Measurements from ENCODE around the gene GFI1B. TPM values are rescaled to one million over a fixed set of nuclear protein-coding genes. Genes with fewer than 3 reads are reported as not detected.

GFI1B gene
- total RNA-seq, 1 donor from 2014 or later = not detected

- DNase-seq (ENCODE audit: low read depth in 2 of 2) = no peak
Measured at GRCh38 chr9:133009906-133010582, 31.6 kb downstream of the GFI1B start.

GRCh38 chr9:133014696-133015095 lies 36.2 kb downstream of the GFI1B start:
- no peak for DNase-seq (ENCODE audit: low read depth in 2 of 2)

- no peak for DNase-seq (ENCODE audit: low read depth in 2 of 2)
Measured at GRCh38 chr9:133023117-133023890, 44.8 kb downstream of the GFI1B start.

- no peak for DNase-seq (ENCODE audit: low read depth in 2 of 2)
Measured at GRCh38 chr9:133026426-133026825, 47.9 kb downstream of the GFI1B start.

GRCh38 chr9:133027134-133027533 lies 48.6 kb downstream of the GFI1B start:
- no peak for DNase-seq (ENCODE audit: low read depth in 2 of 2)

- no peak for DNase-seq (ENCODE audit: low read depth in 2 of 2)
Measured at GRCh38 chr9:133028221-133028620, 49.7 kb downstream of the GFI1B start.

GRCh38 chr9:133029994-133030316 lies 51.5 kb downstream of the GFI1B start:
- DNase-seq (ENCODE audit: low read depth in 2 of 2) = no peak

GRCh38 chr9:133030317-133031129 lies 52.0 kb downstream of the GFI1B start, which contains the start of gene GTF3C5:
Gene GTF3C5, plus strand, starts transcription at chr9:133030997. Its CDS starts 15 bp downstream, at chr9:133031012.
- peak; percentile 99 to 100 for DNase-seq (ENCODE audit: low read depth in 2 of 2)

- no peak for DNase-seq (ENCODE audit: low read depth in 2 of 2)
Measured at GRCh38 chr9:133031130-133031422, 52.6 kb downstream of the GFI1B start.

GRCh38 chr9:133031496-133031911 lies 53.0 kb downstream of the GFI1B start:
- DNase-seq (ENCODE audit: low read depth in 2 of 2) = no peak

- DNase-seq (ENCODE audit: low read depth in 2 of 2) = no peak
Measured at GRCh38 chr9:133032171-133032570, 53.7 kb downstream of the GFI1B start.

- DNase-seq (ENCODE audit: low read depth in 2 of 2) = no peak
Measured at GRCh38 chr9:133035669-133036068, 57.2 kb downstream of the GFI1B start.

GRCh38 chr9:133037775-133038515 lies 59.5 kb downstream of the GFI1B start:
- DNase-seq (ENCODE audit: low read depth in 2 of 2) = no peak

- DNase-seq (ENCODE audit: low read depth in 2 of 2) = peak in 1 of 2 donors; percentile 56
Measured at GRCh38 chr9:133040892-133041479, 62.5 kb downstream of the GFI1B start.

Other genes starting within 250 kb of the GFI1B start
- gene AK8, start 100.4 kb upstream of the GFI1B start, total RNA-seq = under 0.01 and 0.13 TPM in 2 replicates
- gene SPACA9, start 99.8 kb upstream of the GFI1B start, total RNA-seq = 1.0 and 1.4 TPM in 2 replicates
- 15.0 and 23.3 TPM in 2 replicates for gene TSC1, start 34.1 kb upstream of the GFI1B start, total RNA-seq
- gene GTF3C5, start 52.3 kb downstream of the GFI1B start, total RNA-seq = 37.4 and 44.5 TPM in 2 replicates
- 0.13 TPM in 2 replicates for gene CEL, start 83.3 kb downstream of the GFI1B start, total RNA-seq
- gene RALGDS, start 142.5 kb downstream of the GFI1B start, total RNA-seq = 25.4 and 56.5 TPM in 2 replicates
- gene GBGT1, start 185.2 kb downstream of the GFI1B start, total RNA-seq = 21.3 and 37.7 TPM in 2 replicates
- not detected in 2 replicates for gene OBP2B, start 230.6 kb downstream of the GFI1B start, total RNA-seq